Thoracic aorta (tissue), 2 donors: ENCODE results near the gene GLIS2. TPM values are rescaled to one million over a fixed set of nuclear protein-coding genes. Genes with fewer than 3 reads are reported as not detected.

Source experiments
- ATAC-seq: fragments of 150-250 bp; one replicate; pipeline ENCODE4 v1.8.0; 2017; ENCODE audit warnings: low read depth; ENCODE audit not compliant: insufficient number of reproducible peaks, low FRiP score
- DNase-seq: peaks from one replicate; pipeline ENCODE4 v3.0.0-alpha.2; 2020; ENCODE audit warnings: low spot score
- H3K27ac ChIP-seq, 2 donors: fragments of 200-600 bp; sonication (generic); 1 replicate in 1 of 2; 2 replicates in 1 of 2; pipeline ENCODE4 v1.5.1; 2016; ENCODE audit warnings: mild to moderate bottlenecking in 2 of 2, moderate library complexity in 2 of 2
- H3K27me3 ChIP-seq: fragments of 200-600 bp; sonication (generic); replicated peaks from 2 replicates; pipeline ENCODE4 v1.6.0; 2016; ENCODE audit warnings: mild to moderate bottlenecking; ENCODE audit not compliant: insufficient read depth
- H3K36me3 ChIP-seq: fragments of 200-600 bp; sonication (generic); one replicate; pipeline ENCODE4 v1.5.1; 2016
- H3K4me1 ChIP-seq, 2 donors: fragments of 200-600 bp; sonication (generic); 1 replicate in 1 of 2; 2 replicates in 1 of 2; pipeline versions ENCODE4 v1.5.1 to v1.6.0; 2016; ENCODE audit warnings: low read depth in 2 of 2, mild to moderate bottlenecking in 1 of 2; ENCODE audit not compliant: control insufficient read depth in 1 of 2
- H3K4me3 ChIP-seq: fragments of 200-600 bp; sonication (generic); 2 replicates; pipeline ENCODE4 v1.5.1; 2016; ENCODE audit warnings: mild to moderate bottlenecking
- H3K9me3 ChIP-seq: fragments of 200-600 bp; sonication (generic); 2 replicates; pipeline ENCODE4 v1.5.1; 2016
- CTCF ChIP-seq: fragments of 200-600 bp; sonication (generic); IDR thresholded peaks from one replicate; pipeline ENCODE4 v1.5.1; 2019; ENCODE audit warnings: antibody characterized with exemption
- total RNA-seq, 2 donors: library from RNA; depleted of rRNA; stranded (reverse); fragments of >200 nt; gene quantifications; one replicate each; pipeline versions ENCODE4 v1.1.0 to v1.2.3, GENCODE V29; 2016

GLIS2 gene
- total RNA-seq, 2 donors from 2014 or later = 19.5 to 32.9 TPM

- ATAC-seq (peak; percentile 13), DNase-seq (peak; percentile 64)
- no peak for TF ChIP-seq CTCF
- Histone ChIP-seq H3K36me3 (peaks cover 3% of the 10 kb centered on the region), H3K27me3 (no peaks in the 10 kb centered on the region), H3K27ac (peak overlapping the region; percentile 99), H3K4me1 (peaks cover 56 to 71% of the 10 kb centered on the region in 2 donors), H3K9me3 (no peaks in the 10 kb centered on the region), H3K4me3 (peak overlapping the region; percentile 85)
Measured at GRCh38 chr16:4373909-4374742, 58.3 kb downstream of the GLIS2 start.

- Histone ChIP-seq H3K9me3 (no peaks in the 10 kb centered on the region), H3K4me1 (peaks cover 53 to 71% of the 10 kb centered on the region in 2 donors), H3K36me3 (peaks cover 4% of the 10 kb centered on the region), H3K27me3 (no peaks in the 10 kb centered on the region), H3K4me3 (peak overlapping the region; percentile 85), H3K27ac (peak overlapping the region; percentile 99)
- no peak for TF ChIP-seq CTCF
- DNase-seq = no peak
- ATAC-seq = no peak
Measured at GRCh38 chr16:4375717-4376116, 59.9 kb downstream of the GLIS2 start.

GRCh38 chr16:4376126-4376892 lies 60.4 kb downstream of the GLIS2 start:
- H3K9me3 ChIP-seq = no peaks in the 10 kb centered on the region
- ATAC-seq (peak; percentile 29), DNase-seq (peak; percentile 79)
- TF ChIP-seq CTCF = no peak
- H3K4me3 ChIP-seq = peak overlapping the region; percentile 85
- peak overlapping the region; percentile 99 for H3K27ac ChIP-seq
- peaks cover 8% of the 10 kb centered on the region for H3K36me3 ChIP-seq
- H3K27me3 ChIP-seq = no peaks in the 10 kb centered on the region
- peaks cover 52 to 71% of the 10 kb centered on the region in 2 donors for H3K4me1 ChIP-seq

- Histone ChIP-seq H3K9me3 (no peaks in the 10 kb centered on the region), H3K27me3 (no peaks in the 10 kb centered on the region), H3K36me3 (peaks cover 15% of the 10 kb centered on the region), H3K27ac (peak overlapping the region; percentile 90 to 99), H3K4me3 (peak overlapping the region; percentile 85), H3K4me1 (peaks cover 54 to 76% of the 10 kb centered on the region in 2 donors)
- TF ChIP-seq CTCF = no peak
- no peak for ATAC-seq
- DNase-seq = no peak
Measured at GRCh38 chr16:4376893-4377572, 61.2 kb downstream of the GLIS2 start.
